ENCODE data around the gene VNN1.

GRCh38 chr6:132651062-132651461 lies 62.8 kb downstream of the VNN1 start:
- TF ChIP-seq CTCF (IDR thresholded peaks at IDR 0.05; ENCODE audit: insufficient read depth, low read length, poor library complexity, severe bottlenecking): no peak
- no peak for TF ChIP-seq EZH2phosphoT487 (conservative IDR thresholded peaks at IDR 0.05; ENCODE audit: low read length)

Data from SU-DHL-6 (cell line).